GM21529 (cell line): ENCODE results near the gene PPP2CA.
"Not testable (repeated sequence)": the region's sequence is repeated elsewhere in the genome, so short reads cannot be mapped to it uniquely, and the experiment has no call there.

Experiments used
- ATAC-seq: cut with Tn5 transposase; IDR thresholded peaks from one replicate; pipeline ENCODE4 v1.9.1; 2021; ENCODE audit not compliant: unreplicated experiment

PPP2CA gene

GRCh38 chr5:134203630-134204029 lies 22.2 kb downstream of the PPP2CA start:
- no peak for ATAC-seq

- no peak for ATAC-seq
Observed at GRCh38 chr5:134195666-134196065, 30.2 kb downstream of the PPP2CA start.

- no peak for ATAC-seq
Observed at GRCh38 chr5:134189031-134189430, 36.8 kb downstream of the PPP2CA start.

GRCh38 chr5:134188092-134188491 lies 37.8 kb downstream of the PPP2CA start:
- no peak for ATAC-seq

DNA sequence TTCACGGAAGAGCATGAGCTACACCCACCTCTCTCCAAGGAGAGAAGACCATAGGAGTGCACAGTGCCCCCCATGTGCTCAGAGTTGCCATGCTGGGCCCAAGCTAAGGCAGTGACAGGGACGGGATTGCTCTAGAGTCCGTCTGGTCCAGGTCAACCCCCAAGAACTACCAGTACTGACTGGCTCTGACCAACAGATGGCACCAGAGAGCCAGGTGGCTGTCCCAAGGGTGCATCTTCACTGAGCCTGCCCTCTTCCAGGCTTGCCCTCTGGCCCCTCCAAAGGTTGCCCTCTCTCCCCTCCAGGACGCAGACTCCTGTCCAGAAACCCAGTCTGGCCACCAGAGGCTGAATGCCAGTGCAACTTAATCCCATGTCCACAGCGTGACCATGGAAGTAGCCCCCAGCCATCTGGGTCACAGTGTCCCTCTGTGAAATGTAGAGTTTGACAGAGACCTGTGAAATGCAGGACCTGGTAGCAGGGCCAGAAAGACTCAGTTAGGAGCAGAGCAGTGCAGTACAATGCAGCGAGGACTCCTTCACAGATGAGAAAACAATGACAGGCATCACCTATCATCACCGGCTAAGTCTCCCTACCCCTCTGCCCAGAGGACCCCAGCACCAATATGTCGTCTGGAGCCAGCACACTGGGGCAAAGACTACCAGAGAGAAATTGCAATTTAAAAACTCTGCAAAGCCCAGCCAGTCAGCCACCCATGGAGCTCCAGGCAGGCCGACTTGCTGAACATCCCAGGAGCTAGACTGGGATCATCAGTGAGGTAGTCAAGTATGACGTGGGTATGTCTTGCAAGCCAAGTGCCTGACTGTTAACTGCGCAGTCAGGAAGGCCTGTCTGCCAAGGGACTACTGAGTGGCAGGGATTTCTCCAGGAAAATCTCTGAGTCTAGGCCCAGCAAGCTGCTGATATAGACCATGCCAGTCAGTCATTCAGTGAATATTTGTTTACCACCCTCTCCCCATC lies 41.4 kb downstream of the PPP2CA start:
- peak; percentile 83 for ATAC-seq

DNA sequence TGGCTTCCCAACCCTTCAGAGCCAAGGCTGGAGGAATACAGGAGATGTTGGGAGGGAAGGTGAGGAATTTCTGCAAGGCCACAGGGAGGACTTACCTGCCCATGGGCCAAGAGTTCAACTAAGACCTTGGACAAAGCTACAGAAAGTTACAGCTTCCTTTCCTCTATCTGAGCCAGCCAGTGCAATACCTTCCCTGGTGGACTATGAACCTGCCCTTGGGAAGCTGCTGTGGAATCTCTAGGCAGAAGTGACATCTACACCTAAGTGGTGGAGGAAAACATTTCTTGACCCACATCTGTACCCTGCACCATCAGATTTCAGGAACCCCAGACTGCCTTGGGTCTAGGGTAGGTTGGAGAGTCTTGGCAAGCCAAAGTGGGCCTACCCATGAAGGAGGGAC lies 42.4 kb downstream of the PPP2CA start:
- ATAC-seq = no peak

DNA sequence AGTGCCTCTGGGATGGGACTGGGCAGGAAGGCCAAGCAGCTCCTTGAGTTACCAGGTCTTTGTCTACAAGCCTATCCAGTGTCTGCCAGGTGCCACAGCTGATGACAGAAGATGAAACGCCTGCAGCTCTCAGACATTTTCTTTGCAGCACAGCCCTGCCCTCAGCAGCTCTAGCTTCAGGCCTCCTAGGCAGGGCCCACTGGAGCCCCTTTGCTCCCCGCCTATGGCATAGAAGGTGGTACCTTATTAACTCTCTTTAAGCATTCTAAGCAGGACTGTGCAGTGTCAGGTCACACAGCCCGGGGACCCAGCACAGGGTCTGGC lies 47.8 kb downstream of the PPP2CA start:
- no peak for ATAC-seq

GRCh38 chr5:134177369-134178095 lies 48.3 kb downstream of the PPP2CA start:
- ATAC-seq = no peak

GRCh38 chr5:134176511-134177368 lies 49.1 kb downstream of the PPP2CA start, which contains the start of gene SKP1:
Gene SKP1 (minus strand): TSS chr5:134176950. CDS start chr5:134174022, 2,928 bp downstream.
- peak; percentile 80 for ATAC-seq

DNA sequence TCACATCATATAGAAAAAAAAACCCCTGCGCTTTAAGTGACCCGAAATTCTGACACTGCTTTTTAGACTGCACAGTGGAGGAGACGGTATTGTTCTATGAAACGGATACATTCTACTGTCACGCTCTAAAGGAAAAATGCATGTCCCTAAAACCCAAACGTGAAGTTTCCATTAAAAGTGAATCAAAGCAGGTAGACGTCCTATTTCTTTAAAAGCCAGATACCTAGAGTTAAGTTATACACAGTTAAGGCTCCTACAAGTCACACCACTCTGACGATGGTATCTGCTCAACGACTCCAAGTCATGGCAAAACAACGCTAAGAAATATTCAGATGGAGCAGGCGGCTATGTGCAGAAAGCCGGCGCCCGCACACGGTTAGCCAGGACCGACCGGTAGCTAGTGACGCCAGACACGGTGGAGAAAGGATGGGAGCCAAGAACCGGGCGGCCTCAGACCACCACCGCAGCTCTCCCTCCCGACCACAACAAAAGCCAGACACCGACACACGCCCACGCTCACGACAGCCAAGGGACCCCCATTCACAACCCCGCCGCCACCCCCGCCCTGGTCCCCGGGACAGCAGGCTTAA lies 49.9 kb downstream of the PPP2CA start:
- ATAC-seq = peak; percentile 14

- no peak for ATAC-seq
Observed at GRCh38 chr5:134174841-134175839, 50.7 kb downstream of the PPP2CA start.

- no peak for ATAC-seq
Observed at GRCh38 chr5:134171972-134172371, 53.9 kb downstream of the PPP2CA start.

GRCh38 chr5:134162592-134162991 lies 63.3 kb downstream of the PPP2CA start:
- ATAC-seq = no peak

DNA sequence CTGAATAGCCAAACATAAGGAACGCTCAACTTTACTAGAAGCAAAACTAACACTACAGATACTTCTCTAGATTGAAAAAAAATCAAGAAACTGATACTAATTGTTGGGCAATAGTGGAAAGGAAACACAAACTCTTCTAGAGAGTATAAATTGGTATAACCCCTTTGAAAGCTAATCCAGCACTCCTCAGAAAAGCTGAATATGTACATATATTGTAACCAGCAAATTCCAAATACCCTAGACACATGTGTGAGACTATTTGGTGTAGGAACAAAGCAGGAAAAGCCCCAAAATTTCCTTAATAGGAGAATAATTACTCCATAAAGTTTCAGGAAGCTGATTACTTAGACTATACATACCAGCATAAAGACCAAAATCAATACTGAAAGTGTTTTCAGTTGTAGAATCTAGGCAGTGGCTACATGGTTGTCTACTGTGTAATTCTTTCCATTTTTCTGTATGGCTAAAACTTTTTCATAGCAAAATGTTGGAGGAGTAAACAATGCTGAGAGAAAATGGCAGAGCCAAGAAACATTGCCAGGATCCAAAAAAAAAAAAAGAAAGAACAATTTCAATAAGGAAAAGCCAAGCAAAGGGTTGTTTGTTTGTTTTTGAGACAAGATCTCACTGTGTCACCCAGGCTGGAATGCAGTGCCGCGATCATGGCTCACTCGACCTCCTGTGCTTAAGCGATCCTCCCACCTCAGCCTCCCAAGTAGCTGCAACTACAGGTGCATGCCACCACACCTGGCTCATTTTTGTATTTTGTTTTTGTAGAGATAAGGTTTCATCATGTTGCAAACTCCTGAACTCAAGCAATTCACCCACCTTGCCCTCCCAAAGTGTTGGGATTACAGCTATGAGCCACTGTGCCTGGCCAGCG lies 64.1 kb downstream of the PPP2CA start:
- ATAC-seq = no peak

DNA sequence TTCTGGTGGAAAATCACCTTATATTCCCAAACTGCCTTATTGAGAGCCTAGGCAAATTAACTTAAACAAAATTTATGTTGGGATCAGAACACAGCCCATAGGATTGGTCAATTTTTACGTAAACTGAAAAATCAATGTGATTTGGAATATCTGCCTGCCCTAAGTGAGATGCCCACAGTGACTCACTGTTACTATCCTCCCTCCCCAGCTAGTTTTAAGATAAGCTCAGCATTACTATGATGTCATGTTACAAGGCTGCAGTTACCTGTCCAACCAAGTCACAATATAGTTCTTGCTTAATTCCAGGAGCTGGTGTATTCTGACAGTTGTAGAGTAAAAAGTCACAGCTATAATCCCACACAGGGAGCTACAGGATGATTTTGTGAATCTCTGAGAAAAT lies 72.2 kb downstream of the PPP2CA start:
- no peak for ATAC-seq

- no peak for ATAC-seq
Observed at GRCh38 chr5:134153241-134153640, 72.6 kb downstream of the PPP2CA start.

DNA sequence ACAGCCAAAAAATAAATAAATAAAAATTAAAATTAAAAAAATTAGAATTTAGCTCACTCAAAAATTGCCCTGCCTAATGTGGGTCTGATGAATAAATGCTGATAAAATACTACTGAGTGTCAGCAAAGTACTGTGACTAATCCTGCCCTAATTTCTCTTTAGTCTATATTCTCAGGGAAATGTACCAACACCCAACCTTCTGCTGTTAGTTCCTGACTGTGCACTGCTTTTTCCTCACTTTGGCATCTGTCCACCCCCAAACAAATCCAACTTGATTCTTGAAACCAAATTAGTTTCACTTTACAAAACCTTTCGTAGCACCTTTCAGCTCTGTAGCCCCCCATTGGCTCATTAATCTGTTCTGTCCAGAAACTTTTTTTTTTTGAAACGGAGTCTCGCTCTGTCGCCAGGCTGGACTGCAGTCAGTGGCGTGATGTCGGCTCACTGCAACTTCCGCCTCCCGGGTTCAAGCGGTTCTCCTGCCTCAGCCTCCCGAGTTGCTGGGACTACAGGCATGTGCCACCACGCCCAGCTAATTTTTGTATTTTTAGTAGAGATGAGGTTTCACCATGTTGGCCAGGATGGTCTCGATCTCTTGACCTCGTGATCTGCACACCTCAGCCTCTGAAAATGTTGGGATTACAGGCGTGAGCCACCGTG lies 73.6 kb downstream of the PPP2CA start:
- not testable (repeated sequence) for ATAC-seq

- no peak for ATAC-seq
Observed at GRCh38 chr5:134151723-134152122, 74.2 kb downstream of the PPP2CA start.
